Adrenal gland (tissue), 5 donors: ENCODE measurements around the gene PTBP1.

Experiments used
- CTCF ChIP-seq, 6 experiments: fragments of 450-650 bp in 4 of 6; fragments of 200-600 bp in 2 of 6; sonication (generic) in 1 of 6; IDR thresholded peaks; 1 replicate in 5 of 6; 2 replicates in 1 of 6; pipeline versions ENCODE4 v1.5.1 to v1.8.0; 2016 to 2021; ENCODE audit warnings: antibody characterized with exemption in 6 of 6, mild to moderate bottlenecking in 2 of 6, moderate library complexity in 1 of 6
- POLR2A ChIP-seq, 2 donors: fragments of 450-650 bp; IDR thresholded peaks; one replicate each; pipeline ENCODE4 v1.6.1; 2017; ENCODE audit warnings: antibody characterized with exemption in 2 of 2, mild to moderate bottlenecking in 2 of 2, moderate library complexity in 1 of 2
- donor health status: DM: no; HTN: no; CAD: no.

DNA sequence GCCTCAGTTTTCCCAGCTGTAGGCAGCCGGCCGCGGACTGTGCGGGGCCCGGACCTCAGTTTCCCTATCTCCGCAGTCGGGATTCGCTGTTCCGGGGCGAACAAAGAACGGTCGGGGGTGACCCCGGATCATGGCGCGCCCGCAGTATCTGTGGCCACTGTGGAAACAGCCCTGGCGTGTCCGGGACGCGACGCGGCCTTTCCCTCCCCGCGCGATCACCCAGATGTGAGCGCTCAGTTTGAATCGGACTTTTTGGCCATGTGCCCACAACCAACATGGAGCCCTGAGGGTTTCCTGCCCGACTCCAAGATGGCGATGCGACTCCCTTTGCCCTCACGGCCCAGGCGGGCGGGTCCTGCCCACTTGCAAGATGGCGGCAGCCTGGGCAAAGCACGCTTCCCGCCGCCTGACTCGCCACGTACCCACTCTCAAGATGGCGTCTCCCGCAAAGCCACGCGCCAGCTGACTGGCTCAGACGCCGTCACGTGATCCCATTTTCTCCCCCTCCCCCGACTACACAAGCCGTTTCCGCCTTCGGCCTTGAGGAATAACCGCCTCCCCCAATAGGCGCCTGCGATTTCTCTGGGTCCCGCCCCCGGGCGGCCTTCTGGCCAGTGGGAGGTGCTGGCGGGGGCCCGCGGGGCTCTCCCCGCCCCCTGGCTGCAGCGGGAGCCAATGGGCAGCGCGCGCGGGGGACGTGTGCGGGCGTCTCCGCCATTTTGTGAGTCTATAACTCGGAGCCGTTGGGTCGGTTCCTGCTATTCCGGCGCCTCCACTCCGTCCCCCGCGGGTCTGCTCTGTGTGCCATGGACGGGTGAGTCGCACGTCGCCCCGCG, at the start of gene PTBP1:
- TF ChIP-seq CTCF (IDR thresholded peaks at IDR 0.05): peak in 4 of 6 experiments; percentile 12 to 45 (median 29)
- peak; percentile 81 to 88 for TF ChIP-seq POLR2A (IDR thresholded peaks at IDR 0.05)
